Smooth muscle cell (in vitro differentiated cells): ENCODE data around the gene ITPR1. TPM values are rescaled to one million over a fixed set of nuclear protein-coding genes. Genes with fewer than 3 reads are reported as not detected.

ENCODE experiments used
- DNase-seq: peaks from one replicate; lab custom pipeline; 2025; ENCODE audit not compliant: unreplicated experiment; lab: John Stamatoyannopoulos, UW
- H2AFZ ChIP-seq: fragments of 200-600 bp; sonication (generic); 2 replicates; pipeline ENCODE4 v1.6.0; 2016; ENCODE audit warnings: antibody characterized with exemption, low read depth, mild to moderate bottlenecking
- H3F3A ChIP-seq: fragments of 200-600 bp; sonication (generic); 2 replicates; pipeline ENCODE4 v1.6.0; 2017; ENCODE audit warnings: antibody characterized with exemption, low read depth
- H3K27ac ChIP-seq: fragments of 200-600 bp; sonication (generic); 2 replicates; pipeline ENCODE4 v1.5.1; 2016; ENCODE audit warnings: low read depth, mild to moderate bottlenecking
- H3K27me3 ChIP-seq: fragments of 200-600 bp; sonication (generic); 2 replicates; pipeline ENCODE4 v1.6.1; 2016; ENCODE audit warnings: low read depth, mild to moderate bottlenecking
- H3K36me3 ChIP-seq: fragments of 200-600 bp; sonication (generic); 2 replicates; pipeline ENCODE4 v1.5.1; 2016; ENCODE audit warnings: low read depth
- H3K4me1 ChIP-seq: fragments of 200-600 bp; sonication (generic); 2 replicates; pipeline ENCODE4 v1.5.1; 2016; ENCODE audit warnings: low read depth
- H3K4me2 ChIP-seq: fragments of 200-600 bp; sonication (generic); 2 replicates; pipeline ENCODE4 v1.6.0; 2016; ENCODE audit warnings: mild to moderate bottlenecking
- H3K4me3 ChIP-seq: fragments of 200-600 bp; sonication (generic); 2 replicates; pipeline ENCODE4 v1.5.1; 2016; ENCODE audit warnings: mild to moderate bottlenecking
- H3K79me2 ChIP-seq: fragments of 200-600 bp; sonication (generic); 2 replicates; pipeline ENCODE4 v1.6.0; 2016; ENCODE audit warnings: low read depth, mild to moderate bottlenecking
- H3K9ac ChIP-seq: fragments of 200-600 bp; sonication (generic); 2 replicates; pipeline ENCODE4 v1.6.0; 2016; ENCODE audit warnings: low read depth
- H3K9me3 ChIP-seq: fragments of 200-600 bp; sonication (generic); replicated peaks from 2 replicates; pipeline ENCODE4 v1.5.1; 2016; ENCODE audit warnings: low read depth
- H4K20me1 ChIP-seq: fragments of 200-600 bp; sonication (generic); 2 replicates; pipeline ENCODE4 v1.6.0; 2016; ENCODE audit warnings: low read depth
- WGBS: methylation state at CpG from one replicate; pipeline ENCODE4 v1.1.7; 2016; ENCODE audit warnings: low lambda C conversion rate; 5-methylcytosine and 5-hydroxymethylcytosine counted together
- polyA plus RNA-seq: library from polyadenylated mRNA; unstranded; fragments of >200 nt; fragmentation: Nextera tagmentation; extraction: Ambion mirVana; gene quantifications from 2 replicates; pipeline ENCODE4 v1.2.1, GENCODE V29; 2016
- total RNA-seq: library from RNA; depleted of rRNA; stranded (reverse); fragments of >200 nt; gene quantifications from 2 replicates; pipeline ENCODE4 v1.2.3, GENCODE V29; 2014
- TF ChIP-seq, protein P1 (sequence below): fragments of 200-600 bp; sonication (generic); IDR thresholded peaks from 2 replicates; pipeline ENCODE4 v1.5.1; 2017; ENCODE audit warnings: borderline replicate concordance, mild to moderate bottlenecking, antibody characterized with exemption; ENCODE audit not compliant: insufficient read depth, poor library complexity, severe bottlenecking

The ITPR1 gene
- total and polyA plus RNA-seq, 2 experiments from 2014 or later, result 16.4 to 28.6 TPM

DNA sequence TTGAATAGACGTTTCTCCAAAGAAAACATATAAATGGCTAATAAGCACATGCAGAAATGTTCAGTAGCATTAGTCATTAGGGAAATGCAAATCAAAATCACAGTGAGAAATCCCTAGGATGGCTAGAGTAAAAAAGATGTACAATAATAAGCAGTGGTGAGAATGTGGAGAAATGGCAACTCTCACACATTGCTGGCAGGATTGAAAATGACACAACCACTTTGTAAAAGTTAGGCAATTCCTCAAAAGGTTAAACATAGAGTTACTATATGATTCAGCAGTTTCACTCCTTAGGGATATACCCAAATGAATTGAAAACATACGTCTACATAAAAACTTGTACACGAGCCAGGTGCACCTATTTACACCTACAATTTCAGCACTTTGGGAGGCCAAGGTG, 108.7 kb downstream of the ITPR1 start:
- Histone ChIP-seq H3K27me3 (no peaks in the 10 kb centered on the region), H3K27ac (no peak overlapping the region), H3K4me1 (no peaks in the 10 kb centered on the region), H3K4me3 (no peak overlapping the region), H3K4me2 (no peak overlapping the region), H3K9ac (no peak overlapping the region), H2AFZ (no peak overlapping the region), H3K36me3 (no peaks in the 10 kb centered on the region), H3F3A (no peaks in the 10 kb centered on the region), H4K20me1 (no peaks in the 10 kb centered on the region), H3K9me3 (no peaks in the 10 kb centered on the region), H3K79me2 (no peaks in the 10 kb centered on the region)
- TF ChIP-seq, protein P1, sequence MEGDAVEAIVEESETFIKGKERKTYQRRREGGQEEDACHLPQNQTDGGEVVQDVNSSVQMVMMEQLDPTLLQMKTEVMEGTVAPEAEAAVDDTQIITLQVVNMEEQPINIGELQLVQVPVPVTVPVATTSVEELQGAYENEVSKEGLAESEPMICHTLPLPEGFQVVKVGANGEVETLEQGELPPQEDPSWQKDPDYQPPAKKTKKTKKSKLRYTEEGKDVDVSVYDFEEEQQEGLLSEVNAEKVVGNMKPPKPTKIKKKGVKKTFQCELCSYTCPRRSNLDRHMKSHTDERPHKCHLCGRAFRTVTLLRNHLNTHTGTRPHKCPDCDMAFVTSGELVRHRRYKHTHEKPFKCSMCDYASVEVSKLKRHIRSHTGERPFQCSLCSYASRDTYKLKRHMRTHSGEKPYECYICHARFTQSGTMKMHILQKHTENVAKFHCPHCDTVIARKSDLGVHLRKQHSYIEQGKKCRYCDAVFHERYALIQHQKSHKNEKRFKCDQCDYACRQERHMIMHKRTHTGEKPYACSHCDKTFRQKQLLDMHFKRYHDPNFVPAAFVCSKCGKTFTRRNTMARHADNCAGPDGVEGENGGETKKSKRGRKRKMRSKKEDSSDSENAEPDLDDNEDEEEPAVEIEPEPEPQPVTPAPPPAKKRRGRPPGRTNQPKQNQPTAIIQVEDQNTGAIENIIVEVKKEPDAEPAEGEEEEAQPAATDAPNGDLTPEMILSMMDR, result no peak
- no peak for DNase-seq
- WGBS, result 88% methylated on average over 3 of the region's 3 CpGs

DNA sequence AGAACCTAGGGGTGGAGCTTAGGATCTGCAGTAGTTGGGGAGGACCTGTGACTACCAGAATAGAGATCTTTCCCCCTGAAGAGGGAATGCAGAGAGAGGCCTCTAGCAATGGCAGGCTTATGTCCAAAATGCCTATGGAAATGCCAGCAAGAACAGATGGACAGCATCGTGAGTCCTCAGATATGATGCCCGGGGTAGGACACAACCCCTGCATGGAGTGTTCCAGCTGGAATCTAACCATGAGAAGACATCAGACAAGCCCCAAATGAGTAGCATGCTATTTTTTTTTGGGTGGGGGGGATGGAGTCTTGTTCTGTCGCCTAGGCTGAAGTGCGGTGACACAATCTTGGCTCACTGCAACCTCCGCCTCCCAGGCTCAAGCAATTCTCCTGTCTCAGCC, 111.5 kb downstream of the ITPR1 start:
- H3K27me3 ChIP-seq, result no peaks in the 10 kb centered on the region
- no peak overlapping the region for H3K9ac ChIP-seq
- H3K4me3 ChIP-seq, result no peak overlapping the region
- no peaks in the 10 kb centered on the region for H3K9me3 ChIP-seq
- no peaks in the 10 kb centered on the region for H3K79me2 ChIP-seq
- H3K36me3 ChIP-seq, result no peaks in the 10 kb centered on the region
- H4K20me1 ChIP-seq, result no peaks in the 10 kb centered on the region
- TF ChIP-seq, protein P1, result no peak
- H3K27ac ChIP-seq, result no peak overlapping the region
- DNase-seq, result no peak
- H2AFZ ChIP-seq, result no peak overlapping the region
- no peaks in the 10 kb centered on the region for H3K4me1 ChIP-seq
- no peaks in the 10 kb centered on the region for H3F3A ChIP-seq
- WGBS, result 92% methylated on average over 5 of the region's 5 CpGs
- no peak overlapping the region for H3K4me2 ChIP-seq

DNA sequence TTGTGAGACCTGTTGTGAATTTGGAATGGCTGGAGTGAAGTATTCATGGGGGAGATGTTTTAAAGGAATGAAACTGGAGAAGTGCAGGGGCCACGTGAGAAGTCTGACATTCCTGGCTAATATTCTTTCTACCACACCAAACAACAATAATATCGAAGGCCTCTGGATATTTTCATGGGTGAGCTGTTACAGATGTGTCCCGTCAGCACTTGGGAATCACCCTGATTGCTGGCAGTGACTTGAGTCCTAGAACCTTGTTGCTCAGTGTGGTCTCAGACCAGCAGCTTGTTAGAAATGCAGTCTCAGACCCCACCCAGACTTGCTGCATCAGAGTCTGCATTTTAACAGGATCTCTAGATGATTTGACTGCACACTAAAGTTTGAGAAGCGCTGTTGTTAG, 113.8 kb downstream of the ITPR1 start:
- no peaks in the 10 kb centered on the region for H4K20me1 ChIP-seq
- no peak overlapping the region for H3K4me2 ChIP-seq
- TF ChIP-seq, protein P1, result no peak
- H3K4me1 ChIP-seq, result no peaks in the 10 kb centered on the region
- no peak overlapping the region for H3K9ac ChIP-seq
- no peaks in the 10 kb centered on the region for H3K9me3 ChIP-seq
- no peaks in the 10 kb centered on the region for H3K27me3 ChIP-seq
- no peak overlapping the region for H3K4me3 ChIP-seq
- 57% methylated on average over 4 of the region's 4 CpGs for WGBS
- H3K27ac ChIP-seq, result no peak overlapping the region
- no peak overlapping the region for H2AFZ ChIP-seq
- DNase-seq, result no peak
- H3K36me3 ChIP-seq, result no peaks in the 10 kb centered on the region
- H3K79me2 ChIP-seq, result no peaks in the 10 kb centered on the region
- no peaks in the 10 kb centered on the region for H3F3A ChIP-seq

DNA sequence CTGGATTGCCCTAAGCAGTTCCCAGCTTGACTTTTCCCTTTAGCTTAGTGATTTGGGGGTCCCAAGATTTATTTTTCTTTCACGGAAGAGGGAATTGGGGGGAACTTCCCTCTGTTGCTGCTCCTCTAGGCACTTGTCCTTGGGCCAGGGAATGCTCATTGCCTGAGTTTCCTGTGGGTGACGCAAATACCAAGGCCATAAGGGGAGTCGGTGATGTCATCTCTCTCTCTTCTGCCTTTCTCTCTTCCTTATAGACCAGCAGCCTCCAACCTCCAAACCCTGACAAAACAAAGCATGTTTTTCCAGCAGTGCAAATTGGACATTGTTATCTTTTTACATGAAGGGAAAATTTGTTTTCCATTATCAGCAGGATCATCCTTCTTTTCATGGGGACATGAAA, 120.2 kb downstream of the ITPR1 start:
- TF ChIP-seq, protein P1, result no peak
- H3K4me1 ChIP-seq, result no peaks in the 10 kb centered on the region
- H3K79me2 ChIP-seq, result no peaks in the 10 kb centered on the region
- no peak overlapping the region for H3K4me2 ChIP-seq
- 73% methylated on average over 3 of the region's 3 CpGs for WGBS
- no peak overlapping the region for H3K4me3 ChIP-seq
- no peaks in the 10 kb centered on the region for H3K36me3 ChIP-seq
- DNase-seq, result no peak
- H2AFZ ChIP-seq, result no peak overlapping the region
- no peaks in the 10 kb centered on the region for H3F3A ChIP-seq
- H3K27ac ChIP-seq, result no peak overlapping the region
- no peaks in the 10 kb centered on the region for H4K20me1 ChIP-seq
- no peak overlapping the region for H3K9ac ChIP-seq
- H3K27me3 ChIP-seq, result no peaks in the 10 kb centered on the region
- no peaks in the 10 kb centered on the region for H3K9me3 ChIP-seq
